ENCODE measurements around the gene HOMER3. TPM values are rescaled to one million over a fixed set of nuclear protein-coding genes. Genes with fewer than 3 reads are reported as not detected.

The HOMER3 gene
- total RNA-seq, 1 experiment from 2014 or later = 58.9 TPM

DNA sequence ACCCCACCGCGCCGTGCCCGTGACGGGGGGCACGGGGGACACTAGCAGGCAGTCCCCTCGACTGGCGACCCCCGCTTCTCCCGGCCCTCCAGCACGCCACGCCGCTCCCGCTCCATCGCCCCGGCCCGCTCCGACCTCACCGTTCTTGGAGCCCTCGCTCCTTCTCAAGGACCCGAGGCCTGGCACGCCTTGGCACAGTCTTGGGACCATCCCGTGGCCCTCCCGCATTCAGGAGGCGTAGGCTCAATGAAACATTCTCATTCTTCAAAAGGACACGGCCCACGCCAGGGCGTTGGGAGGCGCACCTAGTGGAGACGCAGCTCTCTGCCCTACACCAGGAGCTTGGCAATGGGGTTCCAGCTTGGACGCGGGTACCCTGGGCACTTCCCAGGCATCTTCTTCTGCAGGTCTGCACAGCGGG lies 44.6 kb downstream of the HOMER3 start:
- ATAC-seq (peak; percentile 39), DNase-seq (ENCODE audit: low read depth, low spot score) (no peak)
- TF ChIP-seq SIN3A (IDR thresholded peaks at IDR 0.05; ENCODE audit: borderline replicate concordance, insufficient read depth, low read depth, low read length) (no peak), TCF7L2 (IDR thresholded peaks at IDR 0.05; ENCODE audit: low read depth, low read length) (no peak), REST (IDR thresholded peaks at IDR 0.05; ENCODE audit: insufficient read depth in 1 of 2, low read depth in 2 of 2, low read length in 1 of 2) (no peak), POLR2AphosphoS5 (IDR thresholded peaks at IDR 0.05; ENCODE audit: low read depth, low read length) (no peak), CTCF (IDR thresholded peaks at IDR 0.05) (no peak)
- in situ Hi-C loops (cut with HindIII; ENCODE audit: low pct_unique_long_range_greater_than_20kb, low sequenced_read_pairs) = no loop called here
- Histone ChIP-seq H3K4me1 (ENCODE audit: control insufficient read depth, insufficient read depth, low read length) (no peaks in the 10 kb centered on the region; the same call in 1 of the 2 replicates), H3K9me3 (ENCODE audit: control insufficient read depth, insufficient read depth, low read depth, low read length) (no peaks in the 10 kb centered on the region), H3K27ac (ENCODE audit: low read length) (no peak overlapping the region), H3K36me3 (ENCODE audit: control insufficient read depth, insufficient read depth, low read length) (no peaks in the 10 kb centered on the region), H3K27me3 (ENCODE audit: control insufficient read depth, insufficient read depth, low read length) (no peaks in the 10 kb centered on the region), H3K4me3 (ENCODE audit: low read depth in 2 of 2, low read length in 2 of 2) (no peak overlapping the region)
- ChIA-PET CTCF (interaction anchor here (0.9 kb wide), 1 partner anchor 91 kb away, joined by 4 read pairs; no protein-coding TSS in a partner anchor), POLR2A (no interaction called here)
- intact Hi-C loops (cut with micrococcal nuclease; ENCODE audit: unreplicated experiment) = no loop called here
- no TSS peak for BruUV-seq (replicated peaks)

GRCh38 chr19:18895824-18896341 lies 45.1 kb downstream of the HOMER3 start, which contains the start of gene CERS1:
Gene CERS1, minus strand, starts transcription at chr19:18896158. Its CDS starts 86 bp downstream, at chr19:18896072.
- no peaks in the 10 kb centered on the region for H3K9me3 ChIP-seq (ENCODE audit: control insufficient read depth, insufficient read depth, low read depth, low read length)
- H3K27ac ChIP-seq (ENCODE audit: low read length) = peak within 1 kb of the TSS; percentile 34; the same call in 1 of the 2 replicates
- ChIA-PET POLR2A (no interaction called here), CTCF (interaction anchor here (0.9 kb wide), 1 partner anchor 91 kb away, joined by 4 read pairs; no protein-coding TSS in a partner anchor)
- TF ChIP-seq TCF7L2 (IDR thresholded peaks at IDR 0.05; ENCODE audit: low read depth, low read length) = no peak
- no peak for TF ChIP-seq SIN3A (IDR thresholded peaks at IDR 0.05; ENCODE audit: borderline replicate concordance, insufficient read depth, low read depth, low read length)
- no peak for TF ChIP-seq REST (IDR thresholded peaks at IDR 0.05; ENCODE audit: insufficient read depth in 1 of 2, low read depth in 2 of 2, low read length in 1 of 2)
- no peak for TF ChIP-seq POLR2AphosphoS5 (IDR thresholded peaks at IDR 0.05; ENCODE audit: low read depth, low read length)
- peak within 1 kb of the TSS; percentile 49 to 53 for H3K4me3 ChIP-seq (ENCODE audit: low read depth in 2 of 2, low read length in 2 of 2)
- H3K27me3 ChIP-seq (ENCODE audit: control insufficient read depth, insufficient read depth, low read length) = no peaks in the 10 kb centered on the region
- no TSS peak for BruUV-seq (replicated peaks)
- in situ Hi-C loops (cut with HindIII; ENCODE audit: low pct_unique_long_range_greater_than_20kb, low sequenced_read_pairs) (no loop called here), intact Hi-C loops (cut with micrococcal nuclease; ENCODE audit: unreplicated experiment) (no loop called here)
- peak; percentile 63 for ATAC-seq
- no peaks in the 10 kb centered on the region for H3K36me3 ChIP-seq (ENCODE audit: control insufficient read depth, insufficient read depth, low read length)
- H3K4me1 ChIP-seq (ENCODE audit: control insufficient read depth, insufficient read depth, low read length) = no peaks in the 10 kb centered on the region; the same call in 1 of the 2 replicates
- DNase-seq (ENCODE audit: low read depth, low spot score) = no peak

Measured in Panc1 (cell line).